IMR-90 (cell line): ENCODE measurements around the gene SLC5A10. TPM values are rescaled to one million over a fixed set of nuclear protein-coding genes. Genes with fewer than 3 reads are reported as not detected.
A peak's percentile ranks its signal among the peaks of the same experiment; 100 is the strongest.

Experiments used
- ATAC-seq: fragments of 200-7000 bp; cut with Tn5 transposase; 2 replicates; pipeline ENCODE4 v1.9.1; 2020; ENCODE audit warnings: low read depth, mild to moderate bottlenecking, moderate library complexity
- BruUV-seq: library from RNA; stranded (reverse); fragments of 400-500 nt; replicated peaks from 2 replicates; lab custom pipeline; 2021; lab: Mats Ljungman, UMichigan
- CTCF ChIA-PET: fragments of 300-600 bp; formaldehyde crosslinking; extraction: SDS; loops from one replicate; lab custom pipeline; 2021; ENCODE audit warnings: antibody characterized with exemption; lab: Yijun Ruan, JAX
- POLR2A ChIA-PET: fragments of 300-600 bp; sonication (Branson Sonifier 250); formaldehyde crosslinking; loops from one replicate; lab custom pipeline; 2022; ENCODE audit warnings: antibody characterized with exemption; ENCODE audit not compliant: unreplicated experiment; lab: Charles Lee
- DNase-seq: peaks from one replicate; pipeline ENCODE4 v3.0.0; 2013
- H2AFZ ChIP-seq: replicated peaks from 2 replicates; pipeline ENCODE3; 2013; ENCODE audit warnings: low read length, mild to moderate bottlenecking; ENCODE audit not compliant: poor library complexity
- H2AK5ac ChIP-seq: 2 replicates; pipeline ENCODE4 v1.6.1; 2013; ENCODE audit warnings: low read depth, low read length, inconsistent platforms
- H2AK9ac ChIP-seq: replicated peaks from 2 replicates; pipeline ENCODE3; 2013; ENCODE audit warnings: mild to moderate bottlenecking, low read depth, low read length, moderate library complexity; ENCODE audit not compliant: poor library complexity
- H2BK120ac ChIP-seq: 2 replicates; pipeline ENCODE4 v1.6.1; 2013; ENCODE audit warnings: low read depth, low read length, inconsistent platforms
- H2BK15ac ChIP-seq: 3 replicates; pipeline ENCODE4 v1.6.1; 2013; ENCODE audit warnings: low read depth, low read length, inconsistent platforms
- H2BK20ac ChIP-seq: 2 replicates; pipeline ENCODE4 v1.6.1; 2013; ENCODE audit warnings: low read depth, mild to moderate bottlenecking, inconsistent platforms, low read length, moderate library complexity
- H2BK5ac ChIP-seq: 2 replicates; pipeline ENCODE4 v1.6.1; 2013; ENCODE audit warnings: mild to moderate bottlenecking, low read depth, low read length, inconsistent platforms; ENCODE audit not compliant: poor library complexity, severe bottlenecking
- H3K14ac ChIP-seq: replicated peaks from 2 replicates; pipeline ENCODE4 v1.6.1; 2013; ENCODE audit warnings: low read depth, low read length, inconsistent platforms
- H3K18ac ChIP-seq: 2 replicates; pipeline ENCODE4 v1.6.1; 2013; ENCODE audit warnings: low read depth, low read length, control low read depth
- H3K23ac ChIP-seq: 2 replicates; pipeline ENCODE4 v1.6.1; 2013; ENCODE audit warnings: low read depth, low read length, inconsistent platforms
- H3K27ac ChIP-seq: 2 replicates; pipeline ENCODE4 v1.5.1; 2013; ENCODE audit warnings: mild to moderate bottlenecking, control low read depth, low read length; ENCODE audit not compliant: insufficient read depth
- H3K27me3 ChIP-seq: 2 replicates; pipeline ENCODE4 v1.6.1; 2013; ENCODE audit warnings: low read length; ENCODE audit not compliant: control insufficient read depth, insufficient read depth
- H3K36me3 ChIP-seq: 2 replicates; pipeline ENCODE4 v1.6.1; 2013; ENCODE audit warnings: low read length, mixed read lengths; ENCODE audit not compliant: control insufficient read depth, insufficient read depth
- H3K4ac ChIP-seq: 2 replicates; pipeline ENCODE4 v1.6.1; 2013; ENCODE audit warnings: low read depth, low read length, inconsistent platforms
- H3K4me1 ChIP-seq: 2 replicates; pipeline ENCODE4 v1.6.1; 2013; ENCODE audit warnings: low read length, mixed read lengths; ENCODE audit not compliant: control insufficient read depth, insufficient read depth
- H3K4me2 ChIP-seq: 2 replicates; pipeline ENCODE4 v1.6.1; 2013; ENCODE audit warnings: low read depth, mild to moderate bottlenecking, control low read depth, low read length, moderate library complexity
- H3K4me3 ChIP-seq: 2 replicates; pipeline ENCODE4 v1.5.1; 2013; ENCODE audit warnings: low read depth, mild to moderate bottlenecking, control low read depth, low read length, moderate library complexity; ENCODE audit not compliant: insufficient read depth
- H3K56ac ChIP-seq: 2 replicates; pipeline ENCODE4 v1.6.1; 2013; ENCODE audit warnings: low read length, inconsistent platforms; ENCODE audit not compliant: insufficient read depth; ENCODE audit errors: extremely low read depth
- H3K79me1 ChIP-seq, 2 experiments: 2 replicates each; pipeline ENCODE4 v1.6.1; 2013; ENCODE audit warnings: low read length in 2 of 2, inconsistent platforms in 1 of 2, low read depth in 1 of 2
- H3K9ac ChIP-seq: 2 replicates; pipeline ENCODE4 v1.6.1; 2013; ENCODE audit warnings: low read depth, low read length, control low read depth
- H3K9me1 ChIP-seq: 2 replicates; pipeline ENCODE4 v1.6.1; 2013; ENCODE audit warnings: low read length, inconsistent platforms; ENCODE audit not compliant: insufficient read depth
- H3K9me3 ChIP-seq: 2 replicates; pipeline ENCODE4 v1.6.1; 2013; ENCODE audit warnings: low read length; ENCODE audit not compliant: control insufficient read depth, insufficient read depth
- H4K20me1 ChIP-seq: 2 replicates; pipeline ENCODE4 v1.6.1; 2013; ENCODE audit warnings: low read length, inconsistent platforms; ENCODE audit not compliant: insufficient read depth
- H4K5ac ChIP-seq: 2 replicates; pipeline ENCODE4 v1.6.1; 2013; ENCODE audit warnings: mild to moderate bottlenecking, low read depth, low read length, control low read depth
- H4K8ac ChIP-seq, 2 experiments: 2 replicates each; pipeline ENCODE4 v1.6.1; 2013; ENCODE audit warnings: low read depth in 2 of 2, low read length in 2 of 2, control low read depth in 1 of 2, inconsistent platforms in 1 of 2
- H4K91ac ChIP-seq: 2 replicates; pipeline ENCODE4 v1.6.1; 2013; ENCODE audit warnings: low read depth, low read length, inconsistent platforms; ENCODE audit not compliant: insufficient read depth
- BHLHE40 ChIP-seq: fragments of 150-350 bp; IDR thresholded peaks from 2 replicates; pipeline ENCODE4 v1.6.1; 2016; ENCODE audit warnings: mild to moderate bottlenecking, low read depth, low read length
- CEBPB ChIP-seq: IDR thresholded peaks from 2 replicates; pipeline ENCODE4 v1.6.1; 2012; ENCODE audit warnings: low read depth, low read length, improper control_type of control experiment
- CHD1 ChIP-seq: IDR thresholded peaks from 2 replicates; pipeline ENCODE4 v1.6.1; 2012; ENCODE audit warnings: low read depth, low read length, improper control_type of control experiment
- CTCF ChIP-seq: conservative IDR thresholded peaks from 2 replicates; pipeline ENCODE4 v1.5.1; 2012; ENCODE audit warnings: mild to moderate bottlenecking, low read depth, low read length, improper control_type of control experiment
- ELK1 ChIP-seq: fragments of 150-350 bp; IDR thresholded peaks from 2 replicates; pipeline ENCODE4 v1.6.1; 2016; ENCODE audit warnings: low read depth, mild to moderate bottlenecking, low read length, moderate library complexity, borderline replicate concordance
- MAZ ChIP-seq: IDR thresholded peaks from 2 replicates; pipeline ENCODE4 v1.6.1; 2012; ENCODE audit warnings: low read depth, mild to moderate bottlenecking, low read length, improper control_type of control experiment, moderate library complexity, borderline replicate concordance
- MXI1 ChIP-seq: IDR thresholded peaks from 2 replicates; pipeline ENCODE4 v1.6.1; 2012; ENCODE audit warnings: low read depth, mild to moderate bottlenecking, low read length, moderate library complexity, borderline replicate concordance
- NFE2L2 ChIP-seq: fragments of 150-350 bp; IDR thresholded peaks from 2 replicates; pipeline ENCODE4 v1.6.1; 2016; ENCODE audit warnings: low read depth, mild to moderate bottlenecking, low read length
- POLR2A ChIP-seq: IDR thresholded peaks from 2 replicates; pipeline ENCODE4 v1.6.1; 2012; ENCODE audit warnings: mild to moderate bottlenecking, low read depth, low read length
- RAD21 ChIP-seq: IDR thresholded peaks from 2 replicates; pipeline ENCODE4 v1.6.1; 2012; ENCODE audit warnings: low read length, improper control_type of control experiment
- RCOR1 ChIP-seq: IDR thresholded peaks from 2 replicates; pipeline ENCODE4 v1.6.1; 2012; ENCODE audit warnings: mild to moderate bottlenecking, low read length, improper control_type of control experiment; ENCODE audit not compliant: insufficient replicate concordance
- RFX5 ChIP-seq: IDR thresholded peaks from 2 replicates; pipeline ENCODE4 v1.8.0; 2012; ENCODE audit warnings: low read depth, mild to moderate bottlenecking, low read length, moderate library complexity
- SMC3 ChIP-seq: fragments of 150-350 bp; IDR thresholded peaks from 2 replicates; pipeline ENCODE4 v1.6.1; 2016; ENCODE audit warnings: low read depth, mild to moderate bottlenecking, antibody characterized with exemption, low read length, moderate library complexity
- USF2 ChIP-seq: fragments of 150-350 bp; IDR thresholded peaks from 2 replicates; pipeline ENCODE4 v1.6.1; 2017; ENCODE audit warnings: mild to moderate bottlenecking, antibody characterized with exemption, low read length, low read depth
- WGBS, 2 experiments: methylation state at CpG; one replicate each; pipeline versions ENCODE4 v1.1.5 to v1.1.7; 2013; ENCODE audit warnings: missing lambda C conversion rate in 2 of 2; ENCODE audit not compliant: insufficient read length in 1 of 2; ENCODE audit errors: extremely low coverage in 2 of 2; 5-methylcytosine and 5-hydroxymethylcytosine counted together
- dilution Hi-C: fragments of 300-500 bp; cut with HindIII; formaldehyde crosslinking; loops from one replicate; pipeline ENCODE4 v1.14.3; 2018; ENCODE audit warnings: low sequenced_read_pairs; ENCODE audit not compliant: unreplicated experiment
- in situ Hi-C: fragments of 300-500 bp; cut with MboI; formaldehyde crosslinking; loops from 3 replicates; pipeline ENCODE4 v1.14.3; 2019; ENCODE audit warnings: low sequenced_read_pairs, inconsistent platforms, mixed read lengths
- intact Hi-C: fragments of 100-400 bp; cut with micrococcal nuclease; formaldehyde crosslinking; loops from 2 replicates; pipeline ENCODE4 v1.10.0; 2022
- polyA plus RNA-seq, 3 experiments: library from polyadenylated mRNA; depleted of rRNA; stranded (reverse); fragments of >200 nt; gene quantifications; 2 replicates each; pipeline ENCODE4 v1.2.3, GENCODE V29; 2012; ENCODE audit warnings: low replicate concordance in 1 of 3
- total RNA-seq: library from RNA; depleted of rRNA; stranded (reverse); fragments of >200 nt; gene quantifications from 2 replicates; pipeline ENCODE4 v1.2.3, GENCODE V29; 2012

SLC5A10 gene
- total and polyA plus RNA-seq, 2 of the 4 experiments (the other 2 are of a cell fraction): not detected

GRCh38 chr17:19005137-19005773 is 53.3 kb downstream of the SLC5A10 start:
- CTCF ChIA-PET: no interaction called here
- no peak for ATAC-seq
- intact Hi-C loops: loop anchor here (2.0 kb wide), 1 partner anchor 44 kb away; no protein-coding TSS in a partner anchor
- DNase-seq: no peak
- Histone ChIP-seq H3K18ac (peak overlapping the region; percentile 76; the same call in 1 of the 2 replicates), H3K56ac (peak overlapping the region; percentile 33), H2AK5ac (peak overlapping the region; percentile 76), H3K9me1 (peaks cover 13% of the 10 kb centered on the region; the same call in 1 of the 2 replicates), H3K4ac (peak overlapping the region; percentile 93), H3K4me3 (peak overlapping the region; percentile 71), H3K27me3 (no peaks in the 10 kb centered on the region), H2BK20ac (peak overlapping the region; percentile 83), H3K79me1 (peaks cover 14 to 43% of the 10 kb centered on the region in 2 experiments; a peak in 3 of 4 replicates), H2AK9ac (peak overlapping the region; percentile 98), H3K36me3 (peaks cover 2% of the 10 kb centered on the region; the same call in 1 of the 2 replicates), H2BK15ac (peak overlapping the region; percentile 98; the same call in 2 of the 3 replicates), H2AFZ (peak overlapping the region; percentile 96), H3K23ac (peak overlapping the region; percentile 95), H3K9ac (peak overlapping the region; percentile 25), H3K14ac (peak overlapping the region; percentile 91; the same call in 1 of the 2 replicates), H4K5ac (peak overlapping the region; percentile 94), H3K27ac (peak overlapping the region; percentile 31; the same call in 1 of the 2 replicates), H2BK120ac (peak overlapping the region; percentile 92), H3K4me2 (peak overlapping the region; percentile 87; the same call in 1 of the 2 replicates), H3K9me3 (no peaks in the 10 kb centered on the region), H4K91ac (peak overlapping the region; percentile 96), H4K20me1 (peaks cover 25% of the 10 kb centered on the region), H2BK5ac (peak overlapping the region; percentile 58), H4K8ac (peak overlapping the region; percentile 70 to 95), H3K4me1 (peaks cover 31% of the 10 kb centered on the region)
- dilution Hi-C loops: no loop called here
- in situ Hi-C loops: no loop called here
- POLR2A ChIA-PET: no interaction called here
- WGBS, 2 experiments: 81% methylated on average over 8 of the region's 13 CpGs; no CpG with 5 or more reads in 1 of the 2 experiments
- BruUV-seq: no TSS peak
- TF ChIP-seq USF2 (no peak), RCOR1 (no peak), MAZ (no peak), CEBPB (no peak), RAD21 (no peak), BHLHE40 (no peak), CTCF (no peak), SMC3 (no peak), NFE2L2 (no peak), RFX5 (no peak), POLR2A (no peak), CHD1 (no peak), ELK1 (no peak), MXI1 (no peak)
